HG03060 (cell line): ENCODE results near the gene PTCHD1.

Source experiments
- ATAC-seq: cut with Tn5 transposase; IDR thresholded peaks from one replicate; pipeline ENCODE4 v1.9.1; 2021; ENCODE audit warnings: low read depth, moderate number of reproducible peaks; ENCODE audit not compliant: unreplicated experiment

Gene PTCHD1

DNA sequence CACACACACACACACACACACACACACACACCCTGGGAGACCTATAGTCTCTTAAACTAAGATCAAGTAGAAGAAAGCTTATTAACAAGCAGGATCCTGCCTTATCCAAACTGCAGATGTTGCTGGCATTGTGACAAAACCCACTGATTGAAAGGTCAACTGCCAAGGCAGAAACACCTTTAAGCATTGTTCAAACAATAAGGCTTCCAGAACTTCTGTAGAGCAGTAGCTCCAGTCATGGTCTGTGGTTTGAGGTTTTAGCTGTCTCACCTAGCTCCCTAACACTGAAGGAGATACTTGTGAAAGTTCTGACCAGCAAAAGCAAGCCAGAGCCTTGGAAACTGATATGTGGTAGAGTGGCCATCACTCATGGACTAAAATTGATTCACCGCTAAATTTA lies 59.8 kb downstream of the PTCHD1 start:
- no peak for ATAC-seq

- no peak for ATAC-seq
These were observed 61.6 kb downstream of the PTCHD1 start for GRCh38 chrX:23396263-23396662.

DNA sequence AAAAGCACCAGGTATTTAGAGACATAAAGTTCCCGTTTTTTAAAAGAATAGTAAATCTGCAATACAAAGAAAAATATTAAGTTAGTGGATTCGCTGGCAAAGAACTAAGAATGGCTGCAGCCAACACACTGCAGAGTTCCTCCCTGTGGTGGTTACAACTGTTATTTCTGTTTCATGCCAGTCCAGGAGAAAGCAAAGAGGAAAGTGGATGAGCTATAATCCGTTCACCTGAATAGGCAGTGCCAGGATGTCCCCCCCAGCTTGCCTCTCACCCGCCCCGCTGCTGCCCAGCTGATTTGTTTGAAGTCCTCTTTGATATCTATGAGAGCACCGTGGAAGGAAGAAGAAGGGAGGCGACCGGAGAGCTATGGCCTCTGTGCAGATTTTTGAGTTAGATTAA lies 63.9 kb downstream of the PTCHD1 start:
- ATAC-seq: no peak

DNA sequence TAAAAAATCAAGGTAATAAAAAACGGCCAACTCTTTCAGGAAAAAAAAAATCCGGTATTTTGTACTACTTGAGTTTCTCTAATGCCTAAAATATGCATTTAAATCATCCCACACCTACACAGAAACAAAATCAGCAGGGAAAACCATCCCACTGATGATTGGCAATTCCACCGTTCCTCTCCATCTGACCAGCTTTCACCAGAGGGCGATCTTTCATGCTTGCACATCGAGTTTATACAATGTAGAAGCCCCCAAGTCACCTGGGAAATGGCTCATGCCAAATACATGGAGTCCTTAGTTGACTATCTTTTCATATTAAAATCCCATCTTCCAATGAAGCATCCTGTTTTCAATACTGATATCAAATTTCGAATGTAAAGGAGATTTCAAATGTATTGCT lies 69.2 kb downstream of the PTCHD1 start:
- no peak for ATAC-seq

- no peak for ATAC-seq
These were observed 88.3 kb downstream of the PTCHD1 start for GRCh38 chrX:23422912-23423311.

DNA sequence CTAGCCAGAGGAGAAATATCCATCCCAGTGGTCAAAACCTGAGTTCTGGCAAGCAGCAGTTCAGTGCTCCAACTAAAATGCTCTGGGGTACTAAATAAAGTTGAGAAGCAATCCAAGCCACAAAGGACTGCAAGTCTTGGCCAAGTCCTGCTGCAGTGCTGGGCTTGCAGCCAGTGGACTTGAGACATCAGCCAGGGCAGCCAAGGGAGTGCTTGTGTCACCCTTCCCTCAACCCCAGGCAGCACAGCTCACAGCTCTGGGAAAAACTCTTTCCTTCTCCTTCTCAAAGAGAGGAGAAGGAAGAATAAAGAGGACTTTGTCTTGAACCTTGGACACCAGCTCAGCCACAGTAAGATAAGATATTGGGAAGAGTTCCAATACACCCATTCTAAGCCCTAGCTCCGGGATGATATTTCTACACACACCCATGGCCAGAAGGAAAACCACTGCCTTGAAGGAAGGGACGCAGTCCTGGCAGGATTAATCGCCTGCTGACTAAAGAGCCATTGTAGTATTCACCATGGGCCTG lies 99.8 kb downstream of the PTCHD1 start:
- ATAC-seq: no peak

DNA sequence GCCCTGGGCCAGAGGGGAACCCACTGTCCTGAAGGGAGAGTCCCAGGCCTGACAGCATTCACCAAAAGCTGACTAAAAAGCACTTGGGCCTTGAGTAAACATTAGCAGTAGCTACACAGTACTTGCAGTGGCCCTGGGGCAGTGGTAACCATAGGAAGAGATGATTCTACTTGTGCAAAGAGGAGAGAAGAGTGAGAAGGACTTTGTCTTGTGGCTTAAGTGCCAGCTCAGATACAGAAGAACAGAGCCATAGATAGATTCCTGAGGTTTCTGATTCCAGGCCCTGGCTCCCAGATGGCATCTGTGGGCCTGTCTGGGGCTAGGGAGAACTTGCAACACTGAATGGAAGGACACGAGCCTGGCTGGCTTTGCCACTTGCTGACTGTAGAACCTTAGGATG lies 100.5 kb downstream of the PTCHD1 start:
- no peak for ATAC-seq

DNA sequence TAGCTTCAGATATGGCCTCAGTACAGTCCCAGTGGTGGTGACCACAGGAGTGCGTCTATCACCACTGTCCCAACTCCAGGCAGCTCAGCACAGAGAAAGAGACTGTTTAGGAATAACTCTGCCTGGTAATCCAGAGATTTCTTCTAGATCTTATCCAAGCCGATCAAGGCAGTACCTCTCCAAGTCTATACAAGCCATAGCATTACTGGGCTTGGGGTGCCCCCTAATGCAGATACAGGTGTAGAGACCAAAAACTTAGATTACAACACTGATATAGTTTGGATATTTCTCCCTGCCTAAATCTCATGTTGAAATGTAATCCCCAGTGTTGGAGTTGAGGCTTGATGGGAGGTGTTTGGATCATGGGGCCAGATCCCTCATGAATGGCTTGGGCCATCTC lies 100.9 kb downstream of the PTCHD1 start:
- ATAC-seq: no peak

DNA sequence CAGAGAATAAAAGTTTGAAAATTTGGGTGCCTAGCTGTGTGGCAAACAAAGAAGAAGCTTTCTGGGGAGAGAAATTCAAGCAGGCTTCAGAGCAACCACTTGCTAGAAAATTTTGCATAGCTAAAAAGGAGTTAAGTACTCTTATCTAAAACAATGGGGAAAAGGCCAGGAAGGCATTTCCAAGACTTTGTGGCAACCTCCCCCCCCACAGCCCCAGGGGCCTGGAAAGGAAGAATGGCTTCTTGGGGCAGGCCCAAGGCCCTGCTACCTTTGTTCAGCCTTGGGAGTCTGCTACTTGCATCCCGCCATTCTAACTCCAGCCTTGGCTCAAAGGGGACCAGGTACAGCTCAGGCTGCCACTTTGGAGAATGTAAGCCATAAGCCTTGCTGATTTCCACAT lies 102.2 kb downstream of the PTCHD1 start:
- no peak for ATAC-seq

GRCh38 chrX:23451266-23451665 lies 116.6 kb downstream of the PTCHD1 start:
- no peak for ATAC-seq
